Activated T-cell treated with anti-CD3 and anti-CD28 coated beads, Interleukin-2, amount 50 U/mL, for 48 hours (primary cell): ENCODE measurements around the gene FKTN.

ENCODE experiments used
- DNase-seq, 2 experiments: peaks; one replicate each; pipeline ENCODE4 v3.0.0-alpha.2; 2020

The FKTN gene

GRCh38 chr9:105636331-105636730 is 78.4 kb downstream of the FKTN start:
- no peak for DNase-seq

GRCh38 chr9:105637787-105638395 is 80.0 kb downstream of the FKTN start:
- DNase-seq, result no peak

- DNase-seq, result no peak
Measured at GRCh38 chr9:105639936-105640335, 82.0 kb downstream of the FKTN start.

- no peak for DNase-seq
Measured at GRCh38 chr9:105643795-105644194, 85.9 kb downstream of the FKTN start.

GRCh38 chr9:105646879-105647594 is 89.1 kb downstream of the FKTN start:
- no peak for DNase-seq

GRCh38 chr9:105647595-105648349 is 89.8 kb downstream of the FKTN start:
- no peak for DNase-seq

- no peak for DNase-seq
Measured at GRCh38 chr9:105651806-105652205, 93.9 kb downstream of the FKTN start.

GRCh38 chr9:105656131-105656921 is 98.4 kb downstream of the FKTN start:
- peak; percentile 28 to 29 for DNase-seq

GRCh38 chr9:105658351-105658750 is 100.4 kb downstream of the FKTN start:
- DNase-seq, result no peak

GRCh38 chr9:105661011-105661410 is 103.1 kb downstream of the FKTN start:
- DNase-seq, result no peak

- no peak for DNase-seq
Measured at GRCh38 chr9:105662184-105663104, 104.5 kb downstream of the FKTN start, which contains the start of gene TAL2. Gene TAL2 (plus strand): TSS chr9:105662457. CDS start chr9:105662497, 40 bp downstream.

GRCh38 chr9:105663914-105664313 is 106.0 kb downstream of the FKTN start:
- no peak for DNase-seq

- no peak for DNase-seq
Measured at GRCh38 chr9:105667867-105668266, 109.9 kb downstream of the FKTN start.

GRCh38 chr9:105670315-105670714 is 112.4 kb downstream of the FKTN start:
- no peak for DNase-seq

GRCh38 chr9:105670775-105671174 is 112.8 kb downstream of the FKTN start:
- no peak for DNase-seq

- no peak for DNase-seq
Measured at GRCh38 chr9:105672711-105673234, 114.8 kb downstream of the FKTN start.

- no peak for DNase-seq
Measured at GRCh38 chr9:105673850-105674387, 116.0 kb downstream of the FKTN start.

- DNase-seq, result no peak
Measured at GRCh38 chr9:105676351-105676923, 118.5 kb downstream of the FKTN start.

- no peak for DNase-seq
Measured at GRCh38 chr9:105678163-105678562, 120.2 kb downstream of the FKTN start.

GRCh38 chr9:105678781-105679180 is 120.8 kb downstream of the FKTN start:
- no peak for DNase-seq
